Endothelial cell of umbilical vein (primary cell): Measurements from ENCODE around the gene ZNF827.

Experiments used
- EZH2 ChIP-seq: IDR thresholded peaks from 2 replicates; pipeline ENCODE4 v1.6.1; 2012; ENCODE audit warnings: borderline replicate concordance, low read depth, mild to moderate bottlenecking, moderate library complexity, low read length, inconsistent platforms; ENCODE audit not compliant: severe bottlenecking
- POLR2A ChIP-seq: IDR thresholded peaks from 2 replicates; pipeline ENCODE4 v1.6.1; 2012; ENCODE audit warnings: low read depth, mild to moderate bottlenecking, control low read depth, low read length
- POLR2AphosphoS5 ChIP-seq: IDR thresholded peaks from 2 replicates; pipeline ENCODE4 v1.6.1; 2012; ENCODE audit warnings: low read depth, mild to moderate bottlenecking, control low read depth, low read length, moderate library complexity; ENCODE audit not compliant: insufficient read depth
- TF ChIP-seq, protein P1 (sequence below), 2 donors: IDR thresholded peaks; 1 replicate in 1 of 2; 2 replicates in 1 of 2; pipeline ENCODE4 v1.5.1; 2011; ENCODE audit warnings: low read length in 2 of 2, mild to moderate bottlenecking in 2 of 2, moderate library complexity in 2 of 2, control low read depth in 1 of 2, inconsistent platforms in 1 of 2, low read depth in 1 of 2; ENCODE audit not compliant: insufficient read depth in 1 of 2; ENCODE audit errors: extremely low read depth in 1 of 2

GRCh38 chr4:145730026-145730425 lies 208.6 kb downstream of the ZNF827 start:
- TF ChIP-seq POLR2AphosphoS5: no peak
- TF ChIP-seq, protein P1, sequence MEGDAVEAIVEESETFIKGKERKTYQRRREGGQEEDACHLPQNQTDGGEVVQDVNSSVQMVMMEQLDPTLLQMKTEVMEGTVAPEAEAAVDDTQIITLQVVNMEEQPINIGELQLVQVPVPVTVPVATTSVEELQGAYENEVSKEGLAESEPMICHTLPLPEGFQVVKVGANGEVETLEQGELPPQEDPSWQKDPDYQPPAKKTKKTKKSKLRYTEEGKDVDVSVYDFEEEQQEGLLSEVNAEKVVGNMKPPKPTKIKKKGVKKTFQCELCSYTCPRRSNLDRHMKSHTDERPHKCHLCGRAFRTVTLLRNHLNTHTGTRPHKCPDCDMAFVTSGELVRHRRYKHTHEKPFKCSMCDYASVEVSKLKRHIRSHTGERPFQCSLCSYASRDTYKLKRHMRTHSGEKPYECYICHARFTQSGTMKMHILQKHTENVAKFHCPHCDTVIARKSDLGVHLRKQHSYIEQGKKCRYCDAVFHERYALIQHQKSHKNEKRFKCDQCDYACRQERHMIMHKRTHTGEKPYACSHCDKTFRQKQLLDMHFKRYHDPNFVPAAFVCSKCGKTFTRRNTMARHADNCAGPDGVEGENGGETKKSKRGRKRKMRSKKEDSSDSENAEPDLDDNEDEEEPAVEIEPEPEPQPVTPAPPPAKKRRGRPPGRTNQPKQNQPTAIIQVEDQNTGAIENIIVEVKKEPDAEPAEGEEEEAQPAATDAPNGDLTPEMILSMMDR (IDR thresholded peaks at IDR 0.05; ENCODE audit: extremely low read depth in 1 of 2, insufficient read depth in 1 of 2, low read depth in 1 of 2, low read length in 2 of 2): no peak
- no peak for TF ChIP-seq POLR2A
- no peak for TF ChIP-seq EZH2
